Measurements from ENCODE around the gene GARIN5B. TPM values are rescaled to one million over a fixed set of nuclear protein-coding genes. Genes with fewer than 3 reads are reported as not detected.

The GARIN5B gene
- total and polyA plus RNA-seq, 2 of the 4 experiments (the other 2 are of a cell fraction), result not detected

DNA sequence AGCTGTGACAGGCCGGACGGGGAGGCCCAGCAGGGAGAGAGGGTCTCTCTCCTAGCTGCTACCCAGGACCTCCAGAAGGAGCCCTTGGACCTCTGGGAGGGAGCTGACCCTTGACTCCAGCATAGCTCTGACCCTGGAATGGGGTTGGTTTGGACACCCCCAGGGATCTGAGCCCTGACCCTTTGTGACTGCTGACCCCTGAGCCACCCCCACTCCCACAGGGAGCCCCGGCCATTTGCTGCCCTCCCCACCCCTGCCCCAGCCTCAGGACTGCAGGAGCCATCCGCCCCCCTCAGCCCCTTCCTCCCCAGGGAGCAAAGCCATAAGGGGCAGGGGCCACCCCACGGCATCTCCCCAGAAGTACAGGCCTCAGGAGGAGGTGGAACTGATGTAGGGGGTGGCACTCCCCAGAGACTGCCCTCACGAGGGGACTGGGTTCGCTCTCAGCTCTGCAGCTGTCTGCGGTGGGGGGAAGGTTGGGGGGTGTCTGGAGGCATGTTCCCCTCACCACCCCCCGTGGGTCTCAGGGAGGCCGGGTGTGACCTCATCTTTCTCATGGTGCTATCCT lies 15.5 kb downstream of the GARIN5B start:
- CTCF ChIA-PET, result interaction anchor here (0.5 kb wide), 1 partner anchor 9 kb away, joined by 5 read pairs; no protein-coding TSS in a partner anchor
- no TSS peak for BruUV-seq (replicated peaks)
- Histone ChIP-seq H3K79me1 (ENCODE audit: low read depth in 1 of 2, low read length in 2 of 2) (no peaks in the 10 kb centered on the region), H2AK9ac (replicated peaks; ENCODE audit: low read depth, low read length, poor library complexity) (no peak overlapping the region), H4K91ac (ENCODE audit: insufficient read depth, low read depth, low read length) (no peak overlapping the region), H3K27ac (ENCODE audit: insufficient read depth, low read length) (no peak overlapping the region), H2AK5ac (ENCODE audit: low read depth, low read length) (no peak overlapping the region), H3K4ac (ENCODE audit: low read depth, low read length) (no peak overlapping the region), H3K18ac (ENCODE audit: low read depth, low read length) (no peak overlapping the region), H3K9me3 (ENCODE audit: control insufficient read depth, insufficient read depth, low read length) (no peaks in the 10 kb centered on the region), H2AFZ (replicated peaks; ENCODE audit: low read length, poor library complexity) (no peak overlapping the region), H3K4me1 (ENCODE audit: control insufficient read depth, insufficient read depth, low read length) (peaks cover 3% of the 10 kb centered on the region; the same call in 1 of the 2 replicates), H2BK20ac (ENCODE audit: low read depth, low read length) (no peak overlapping the region), H4K20me1 (ENCODE audit: insufficient read depth, low read length) (no peaks in the 10 kb centered on the region; the same call in 1 of the 2 replicates), H3K27me3 (ENCODE audit: control insufficient read depth, insufficient read depth, low read length) (peaks cover 11% of the 10 kb centered on the region), H2BK15ac (ENCODE audit: low read depth, low read length) (no peak overlapping the region), H3K56ac (ENCODE audit: extremely low read depth, insufficient read depth, low read length) (no peak overlapping the region), H3K23ac (ENCODE audit: low read depth, low read length) (no peak overlapping the region), H3K9me1 (ENCODE audit: insufficient read depth, low read length) (no peaks in the 10 kb centered on the region), H4K8ac (ENCODE audit: low read depth in 2 of 2, low read length in 2 of 2) (no peak overlapping the region), H2BK120ac (ENCODE audit: low read depth, low read length) (no peak overlapping the region), H3K36me3 (ENCODE audit: control insufficient read depth, insufficient read depth, low read length) (peaks cover 16% of the 10 kb centered on the region; the same call in 1 of the 2 replicates), H3K14ac (replicated peaks; ENCODE audit: low read depth, low read length) (no peak overlapping the region), H4K5ac (ENCODE audit: low read depth, low read length) (no peak overlapping the region), H2BK5ac (ENCODE audit: low read depth, low read length, poor library complexity, severe bottlenecking) (no peak overlapping the region), H3K4me3 (ENCODE audit: insufficient read depth, low read depth, low read length) (no peak overlapping the region), H3K9ac (ENCODE audit: low read depth, low read length) (no peak overlapping the region), H3K4me2 (ENCODE audit: low read depth, low read length) (no peak overlapping the region)
- POLR2A ChIA-PET (ENCODE audit: unreplicated experiment), result no interaction called here
- DNase-seq (no peak), ATAC-seq (ENCODE audit: low read depth) (no peak)
- dilution Hi-C loops (cut with HindIII; ENCODE audit: low sequenced_read_pairs, unreplicated experiment) (no loop called here), intact Hi-C loops (cut with micrococcal nuclease) (no loop called here), in situ Hi-C loops (cut with MboI; ENCODE audit: low sequenced_read_pairs) (no loop called here)
- 100% methylated on average over 2 of the region's 10 CpGs; no CpG with 5 or more reads in 1 of the 2 experiments for WGBS, 2 experiments (ENCODE audit: extremely low coverage in 2 of 2, insufficient read length in 1 of 2)
- no peak for TF ChIP-seq MAZ (IDR thresholded peaks at IDR 0.05; ENCODE audit: borderline replicate concordance, low read depth, low read length)
- no peak for TF ChIP-seq CTCF (conservative IDR thresholded peaks at IDR 0.05; ENCODE audit: low read depth, low read length)
- TF ChIP-seq MAFK (IDR thresholded peaks at IDR 0.05; ENCODE audit: low read depth, low read length), result no peak
- no peak for TF ChIP-seq POLR2A (IDR thresholded peaks at IDR 0.05; ENCODE audit: low read depth, low read length)
- TF ChIP-seq, protein P1, sequence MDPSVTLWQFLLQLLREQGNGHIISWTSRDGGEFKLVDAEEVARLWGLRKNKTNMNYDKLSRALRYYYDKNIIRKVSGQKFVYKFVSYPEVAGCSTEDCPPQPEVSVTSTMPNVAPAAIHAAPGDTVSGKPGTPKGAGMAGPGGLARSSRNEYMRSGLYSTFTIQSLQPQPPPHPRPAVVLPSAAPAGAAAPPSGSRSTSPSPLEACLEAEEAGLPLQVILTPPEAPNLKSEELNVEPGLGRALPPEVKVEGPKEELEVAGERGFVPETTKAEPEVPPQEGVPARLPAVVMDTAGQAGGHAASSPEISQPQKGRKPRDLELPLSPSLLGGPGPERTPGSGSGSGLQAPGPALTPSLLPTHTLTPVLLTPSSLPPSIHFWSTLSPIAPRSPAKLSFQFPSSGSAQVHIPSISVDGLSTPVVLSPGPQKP (IDR thresholded peaks at IDR 0.05; ENCODE audit: borderline replicate concordance, low read depth, low read length), result no peak
- TF ChIP-seq NFE2L2 (IDR thresholded peaks at IDR 0.05; ENCODE audit: low read depth, low read length), result no peak
- TF ChIP-seq RCOR1 (IDR thresholded peaks at IDR 0.05; ENCODE audit: insufficient replicate concordance, low read length), result no peak
- TF ChIP-seq BHLHE40 (IDR thresholded peaks at IDR 0.05; ENCODE audit: low read depth, low read length), result no peak
- TF ChIP-seq FOS (IDR thresholded peaks at IDR 0.05; ENCODE audit: low read depth, low read length), result no peak
- TF ChIP-seq RAD21 (IDR thresholded peaks at IDR 0.05; ENCODE audit: low read length), result no peak
- TF ChIP-seq CEBPB (IDR thresholded peaks at IDR 0.05; ENCODE audit: low read depth, low read length), result no peak
- no peak for TF ChIP-seq SMC3 (IDR thresholded peaks at IDR 0.05; ENCODE audit: low read depth, low read length)
- TF ChIP-seq MXI1 (IDR thresholded peaks at IDR 0.05; ENCODE audit: borderline replicate concordance, low read depth, low read length), result no peak
- TF ChIP-seq CHD1 (IDR thresholded peaks at IDR 0.05; ENCODE audit: low read depth, low read length), result no peak
- TF ChIP-seq RFX5 (IDR thresholded peaks at IDR 0.05; ENCODE audit: low read depth, low read length), result no peak
